ENCODE measurements around the gene RAMAC.

DNA sequence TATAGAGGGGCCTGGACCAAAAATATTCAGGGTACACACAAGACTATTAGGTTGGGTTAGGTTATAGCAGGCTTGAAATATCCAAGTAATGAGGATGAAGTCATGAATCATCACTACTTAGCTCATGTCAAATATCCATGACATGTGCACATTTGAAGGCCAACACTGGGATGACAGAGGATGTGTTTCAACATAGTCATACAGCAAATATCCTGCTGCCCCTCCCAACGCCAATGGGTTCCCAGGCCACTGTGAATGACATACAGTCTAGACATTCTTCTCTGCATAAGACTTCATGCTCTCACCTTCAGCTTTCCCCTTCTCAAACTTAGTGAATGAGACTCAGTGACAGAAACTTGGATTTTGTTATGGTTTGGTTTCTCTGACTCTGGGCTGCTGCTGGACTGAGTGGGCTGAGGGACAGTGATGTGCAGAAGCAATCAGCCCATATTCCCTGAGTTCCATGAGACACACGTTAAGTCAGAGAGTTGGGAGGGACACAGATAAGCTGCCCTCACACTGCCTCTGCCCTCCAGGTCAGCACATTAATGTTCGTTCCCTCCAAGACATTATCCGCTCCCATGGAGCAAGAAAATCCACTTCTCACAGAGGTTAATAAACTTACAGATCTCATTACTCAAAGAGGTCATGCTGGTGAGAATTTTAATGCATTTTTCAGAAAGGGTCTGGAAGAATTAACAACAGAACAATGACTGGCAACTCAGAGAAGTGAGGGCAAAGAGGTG is 48.9 kb upstream of the RAMAC start:
- TF ChIP-seq, protein P1, sequence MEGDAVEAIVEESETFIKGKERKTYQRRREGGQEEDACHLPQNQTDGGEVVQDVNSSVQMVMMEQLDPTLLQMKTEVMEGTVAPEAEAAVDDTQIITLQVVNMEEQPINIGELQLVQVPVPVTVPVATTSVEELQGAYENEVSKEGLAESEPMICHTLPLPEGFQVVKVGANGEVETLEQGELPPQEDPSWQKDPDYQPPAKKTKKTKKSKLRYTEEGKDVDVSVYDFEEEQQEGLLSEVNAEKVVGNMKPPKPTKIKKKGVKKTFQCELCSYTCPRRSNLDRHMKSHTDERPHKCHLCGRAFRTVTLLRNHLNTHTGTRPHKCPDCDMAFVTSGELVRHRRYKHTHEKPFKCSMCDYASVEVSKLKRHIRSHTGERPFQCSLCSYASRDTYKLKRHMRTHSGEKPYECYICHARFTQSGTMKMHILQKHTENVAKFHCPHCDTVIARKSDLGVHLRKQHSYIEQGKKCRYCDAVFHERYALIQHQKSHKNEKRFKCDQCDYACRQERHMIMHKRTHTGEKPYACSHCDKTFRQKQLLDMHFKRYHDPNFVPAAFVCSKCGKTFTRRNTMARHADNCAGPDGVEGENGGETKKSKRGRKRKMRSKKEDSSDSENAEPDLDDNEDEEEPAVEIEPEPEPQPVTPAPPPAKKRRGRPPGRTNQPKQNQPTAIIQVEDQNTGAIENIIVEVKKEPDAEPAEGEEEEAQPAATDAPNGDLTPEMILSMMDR (IDR thresholded peaks at IDR 0.05; ENCODE audit: control extremely low read depth in 1 of 3, insufficient read depth in 1 of 3, low read depth in 1 of 3, low read length in 3 of 3), result no peak
- no peak for TF ChIP-seq SUZ12 (IDR thresholded peaks at IDR 0.05; ENCODE audit: low read length)
- TF ChIP-seq GTF2F1 (IDR thresholded peaks at IDR 0.05; ENCODE audit: borderline replicate concordance, low read depth, low read length), result no peak
- no peak for TF ChIP-seq RFX5 (IDR thresholded peaks at IDR 0.05; ENCODE audit: borderline replicate concordance, low read depth, low read length)
- no peak for TF ChIP-seq SAP30 (IDR thresholded peaks at IDR 0.05; ENCODE audit: insufficient read depth, insufficient replicate concordance, low read length)
- TF ChIP-seq YY1 (IDR thresholded peaks at IDR 0.05; ENCODE audit: low read depth, low read length), result no peak
- TF ChIP-seq, protein P2, sequence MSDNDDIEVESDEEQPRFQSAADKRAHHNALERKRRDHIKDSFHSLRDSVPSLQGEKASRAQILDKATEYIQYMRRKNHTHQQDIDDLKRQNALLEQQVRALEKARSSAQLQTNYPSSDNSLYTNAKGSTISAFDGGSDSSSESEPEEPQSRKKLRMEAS (IDR thresholded peaks at IDR 0.05), result no peak
- no peak for TF ChIP-seq EZH2 (IDR thresholded peaks at IDR 0.05; ENCODE audit: low read depth, low read length, severe bottlenecking)
- TF ChIP-seq JUND (IDR thresholded peaks at IDR 0.05; ENCODE audit: low read length), result no peak
- TF ChIP-seq ZNF274 (IDR thresholded peaks at IDR 0.05; ENCODE audit: borderline replicate concordance, extremely low read depth, low read length), result no peak
